GM19099 (cell line): ENCODE results near the gene KLHDC3.
A peak's percentile ranks its signal among the peaks of the same experiment; 100 is the strongest.

Experiments used
- POLR2A ChIP-seq: IDR thresholded peaks from 3 replicates; pipeline ENCODE4 v1.6.1; 2011; ENCODE audit warnings: low read depth; ENCODE audit not compliant: insufficient read length; ENCODE audit errors: extremely low read depth

The KLHDC3 gene

DNA sequence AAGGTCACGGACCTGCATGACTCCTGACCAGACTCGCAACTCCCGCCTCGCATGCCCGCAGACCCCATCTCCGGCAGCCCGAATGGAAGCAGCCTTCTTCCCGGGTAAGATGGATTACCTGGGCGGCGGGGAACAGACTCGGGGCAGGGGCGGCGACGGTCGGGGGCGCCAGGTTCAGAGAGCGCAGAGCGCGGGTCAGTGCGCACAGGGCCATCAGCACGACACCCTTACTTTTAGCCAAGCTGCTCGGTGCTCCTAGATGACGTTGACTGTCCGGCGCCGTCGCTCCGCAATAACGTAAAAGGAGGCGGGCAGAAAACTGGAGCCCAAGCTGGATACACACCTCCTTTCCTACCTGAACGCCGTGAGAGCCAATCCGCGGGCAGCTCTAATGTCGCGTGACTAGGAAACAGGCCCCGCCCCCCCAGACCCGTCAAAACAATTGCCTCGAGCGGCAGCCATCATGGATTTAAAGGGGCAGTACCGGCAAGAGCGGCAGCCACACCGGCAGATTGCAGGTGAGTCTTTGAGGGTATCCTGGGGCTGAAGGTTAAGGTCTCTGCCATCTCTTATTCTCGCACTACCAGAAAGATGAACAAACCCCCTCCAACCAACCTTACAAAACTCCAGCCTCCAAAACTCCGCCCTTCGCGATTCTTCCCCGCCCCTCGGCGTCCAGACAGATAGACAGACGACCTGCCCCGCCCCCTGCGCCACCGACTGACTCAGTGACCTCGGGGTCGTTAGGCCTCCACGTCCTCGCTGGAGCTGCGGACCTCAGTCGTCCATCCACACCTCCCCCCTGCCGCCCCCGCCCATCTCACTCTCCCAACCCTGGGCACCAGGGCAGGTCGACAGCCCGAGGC lies 45.4 kb downstream of the KLHDC3 start, which contains the start of the genes KLC4 and MRPL2:
KLC4 (plus strand) TSS at position 464 of the 866 bp plus-strand sequence. CDS start 1,705 bp downstream, outside the sequence.
MRPL2 (minus strand) TSS at position 267 of the 866 bp plus-strand sequence; CDS start at position 214, 53 bp downstream.
- TF ChIP-seq POLR2A, result peak; percentile 93

DNA sequence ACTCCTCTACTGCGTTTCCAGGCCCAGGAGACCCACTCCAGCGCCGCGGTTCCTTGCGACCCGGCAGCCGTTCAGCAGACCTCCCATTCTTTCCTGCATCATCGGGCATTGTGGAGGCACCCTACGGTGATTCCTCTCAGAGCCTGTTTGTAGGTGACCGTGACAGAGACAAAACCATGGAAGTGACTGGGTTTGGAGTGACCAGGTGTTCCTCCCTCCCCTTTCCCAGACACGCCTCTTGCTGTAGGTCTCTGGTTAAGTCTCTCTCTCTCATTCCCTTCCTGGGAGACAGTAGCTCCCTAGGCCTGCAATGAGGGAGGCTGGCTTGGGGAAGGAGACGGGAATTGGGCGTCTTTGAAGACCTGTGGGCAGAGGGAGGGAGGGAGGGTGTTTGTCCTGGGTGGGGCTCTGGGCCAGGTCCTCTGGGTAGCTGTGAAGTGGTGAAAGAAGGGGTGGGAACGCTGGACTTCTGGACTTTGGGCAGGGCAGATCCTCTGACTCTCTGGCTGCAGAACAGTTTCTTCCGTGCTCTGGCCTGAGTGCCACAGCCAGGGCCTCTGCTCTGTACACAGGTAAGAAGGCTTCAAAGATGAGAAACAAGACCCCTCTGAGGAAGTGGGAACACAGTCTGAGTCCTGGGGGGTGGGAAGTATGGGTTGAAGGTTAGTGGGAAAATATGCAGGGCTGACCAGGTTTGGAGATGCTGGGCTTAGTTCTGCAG lies 46.1 kb downstream of the KLHDC3 start:
- no peak for TF ChIP-seq POLR2A

- TF ChIP-seq POLR2A, result no peak
Observed at GRCh38 chr6:43060755-43061633, 46.9 kb downstream of the KLHDC3 start.

- no peak for TF ChIP-seq POLR2A
Observed at GRCh38 chr6:43061861-43062260, 47.8 kb downstream of the KLHDC3 start.

DNA sequence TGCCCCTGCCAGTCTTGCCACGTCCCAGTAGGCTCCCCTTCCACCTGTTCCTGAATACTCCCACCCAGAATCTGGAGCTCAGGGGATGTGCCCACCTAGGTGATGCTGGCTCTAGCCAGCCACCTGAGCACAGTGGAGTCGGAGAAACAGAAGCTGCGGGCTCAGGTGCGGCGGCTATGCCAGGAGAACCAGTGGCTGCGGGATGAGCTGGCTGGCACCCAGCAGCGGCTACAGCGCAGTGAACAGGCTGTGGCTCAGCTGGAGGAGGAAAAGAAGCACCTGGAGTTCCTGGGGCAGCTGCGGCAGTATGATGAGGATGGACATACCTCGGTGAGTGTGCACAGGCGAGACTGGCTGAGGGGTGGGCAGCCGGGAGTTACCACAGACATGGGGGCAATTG lies 48.8 kb downstream of the KLHDC3 start:
- no peak for TF ChIP-seq POLR2A

DNA sequence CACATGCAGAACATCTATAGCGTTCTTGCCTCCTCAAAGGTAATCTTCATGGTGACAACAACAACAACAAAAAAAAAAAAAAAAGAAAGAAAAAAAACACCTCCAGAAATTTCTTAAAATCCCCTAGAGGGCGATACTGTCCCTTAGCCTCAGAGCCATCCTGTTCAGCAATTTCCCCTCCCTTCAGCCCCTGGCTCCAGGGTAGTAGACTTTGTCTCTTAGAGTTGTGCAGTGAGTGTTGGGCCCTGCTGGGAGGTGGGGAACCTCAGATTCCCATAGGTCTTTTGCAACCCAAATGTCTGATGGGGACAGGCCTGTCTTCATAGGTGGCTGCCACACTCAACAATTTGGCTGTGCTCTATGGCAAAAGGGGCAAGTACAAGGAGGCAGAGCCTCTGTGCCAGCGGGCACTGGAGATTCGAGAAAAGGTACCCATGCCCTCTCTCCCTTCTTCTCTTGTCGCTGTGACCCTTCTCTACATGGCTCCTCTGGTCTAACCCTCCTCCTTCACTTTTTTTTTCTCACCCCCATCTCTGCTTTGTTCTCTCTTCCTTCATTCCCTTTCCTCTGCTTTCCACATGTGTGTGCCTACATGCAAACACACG lies 56.1 kb downstream of the KLHDC3 start:
- TF ChIP-seq POLR2A, result no peak
